Sigmoid colon (tissue), 7 donors: Measurements from ENCODE around the gene GMDS. TPM values are rescaled to one million over a fixed set of nuclear protein-coding genes. Genes with fewer than 3 reads are reported as not detected.

Experiments
- DNase-seq: peaks from one replicate; pipeline ENCODE4 v3.0.0-alpha.2; 2019
- H3K27ac ChIP-seq, 4 donors: fragments of 200-600 bp; sonication (generic); one replicate each; pipeline ENCODE4 v1.5.1; 2016 to 2019; ENCODE audit warnings: mild to moderate bottlenecking in 1 of 4
- H3K27me3 ChIP-seq, 3 donors: fragments of 200-600 bp; sonication (generic); one replicate each; pipeline ENCODE4 v1.5.1; 2019; ENCODE audit warnings: mild to moderate bottlenecking in 1 of 3
- H3K36me3 ChIP-seq, 4 donors: fragments of 200-600 bp; sonication (generic); one replicate each; pipeline ENCODE4 v1.5.1; 2016 to 2019
- H3K4me1 ChIP-seq, 4 donors: fragments of 200-600 bp; sonication (generic); one replicate each; pipeline ENCODE4 v1.5.1; 2017 to 2019
- H3K4me3 ChIP-seq, 4 donors: fragments of 200-600 bp; sonication (generic); one replicate each; pipeline ENCODE4 v1.5.1; 2017 to 2019; ENCODE audit warnings: mild to moderate bottlenecking in 2 of 4, moderate library complexity in 1 of 4
- H3K9me3 ChIP-seq, 4 donors: fragments of 200-600 bp in 3 of 4; sonication (generic) in 3 of 4; one replicate each; pipeline versions ENCODE4 v1.5.1 to v1.6.1; 2013 to 2019
- EP300 ChIP-seq, 4 donors: sonication (generic); formaldehyde crosslinking; IDR thresholded peaks; one replicate each; pipeline ENCODE4 v1.6.1; 2017; ENCODE audit warnings: antibody characterized with exemption in 4 of 4
- POLR2A ChIP-seq, 2 donors: fragments of 450-650 bp; IDR thresholded peaks; one replicate each; pipeline ENCODE4 v1.6.1; 2016; ENCODE audit warnings: antibody characterized with exemption in 2 of 2, mild to moderate bottlenecking in 2 of 2, moderate library complexity in 2 of 2
- POLR2AphosphoS5 ChIP-seq, 4 donors: sonication (generic); formaldehyde crosslinking; IDR thresholded peaks; one replicate each; pipeline ENCODE4 v1.6.1; 2017; ENCODE audit warnings: antibody characterized with exemption in 4 of 4
- WGBS, 2 donors: extraction: QIAGEN DNeasy Blood & Tissue Kit; methylation state at CpG; one replicate each; pipeline ENCODE4 v1.1.7; 2013; 5-methylcytosine and 5-hydroxymethylcytosine counted together
- intact Hi-C: fragments of 100-400 bp; cut with DNase I; formaldehyde crosslinking; loops from one replicate; pipeline ENCODE4 v1.15.1; 2023
- polyA plus RNA-seq, 3 donors: library from polyadenylated mRNA; stranded (reverse); fragments of 200-250 nt; gene quantifications; one replicate each; pipeline ENCODE4 v1.2.3, GENCODE V29; 2013
- total RNA-seq, 4 donors: library from RNA; depleted of rRNA; stranded (reverse); fragments of >200 nt; gene quantifications; one replicate each; pipeline ENCODE4 v1.1.0, GENCODE V29; 2016
- TF ChIP-seq, protein P1 (sequence below), 4 experiments: fragments of 450-650 bp in 3 of 4; fragments of 200-600 bp in 1 of 4; IDR thresholded peaks; one replicate each; pipeline ENCODE4 v1.5.1; 2016 to 2019; ENCODE audit warnings: antibody characterized with exemption in 4 of 4, mild to moderate bottlenecking in 3 of 4, moderate library complexity in 2 of 4
- donor health status: healthy with polysubstance abuse.
- donor health status: Bipolar disorder and iron deficiency.
- donor health status: healthy.

The GMDS gene
- total and polyA plus RNA-seq, 7 donors = 3.1 to 173 (median 9.4) TPM

DNA sequence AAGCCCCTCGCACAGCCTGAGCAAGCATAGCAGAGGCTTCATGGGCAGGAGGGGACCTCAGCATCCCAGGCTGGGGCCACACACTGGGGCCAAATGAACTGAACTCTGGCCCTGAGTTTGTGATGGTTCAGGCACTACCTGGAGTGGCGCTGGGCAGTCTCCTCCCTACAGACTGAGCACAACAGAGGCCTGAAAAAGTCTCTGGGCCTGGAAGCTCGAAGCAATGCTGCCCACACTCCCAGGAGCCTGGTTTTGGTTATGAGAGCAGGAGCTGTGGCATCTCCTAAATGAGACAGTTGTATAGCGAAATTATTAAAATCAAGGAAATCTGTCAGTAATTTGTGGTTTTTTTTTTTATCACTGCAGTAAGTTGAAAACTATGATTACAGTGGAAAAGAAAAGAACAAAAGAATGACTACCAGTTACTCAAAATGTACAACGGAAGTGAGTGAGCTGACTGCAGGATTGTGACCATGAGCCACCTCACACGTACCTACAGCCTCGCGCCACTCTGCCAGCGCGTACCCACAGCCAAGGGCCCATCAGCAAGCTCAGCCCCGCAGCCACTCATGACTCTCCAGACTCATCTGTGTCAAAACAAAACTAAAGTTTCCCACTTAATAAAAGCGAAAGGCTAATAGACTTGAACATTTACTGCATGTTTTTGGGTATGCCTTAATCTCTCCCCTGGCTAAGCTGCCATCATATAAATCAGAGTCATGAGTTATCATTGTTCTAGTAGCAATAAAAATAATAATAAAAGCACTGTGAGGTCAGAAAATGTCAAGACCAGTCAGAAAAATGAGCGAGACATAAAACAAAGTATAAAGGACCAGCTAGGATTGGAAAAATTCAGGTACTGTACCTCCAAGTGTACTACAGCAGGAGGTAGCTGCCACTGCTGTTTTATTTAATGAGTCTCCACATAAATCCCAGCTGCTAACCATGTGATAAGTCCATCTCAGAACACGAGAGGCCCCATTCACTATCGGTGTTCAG, 458.7 kb downstream of the GMDS start:
- H3K9me3 ChIP-seq = no peaks in the 10 kb centered on the region
- H3K27me3 ChIP-seq = no peaks in the 10 kb centered on the region
- no peak overlapping the region for H3K4me3 ChIP-seq
- no peaks in the 10 kb centered on the region for H3K36me3 ChIP-seq
- peaks cover 0 to 3% (median 0%) of the 10 kb centered on the region in 4 donors for H3K4me1 ChIP-seq
- no peak for DNase-seq
- 88 to 93% methylated on average over 15 of the region's 15 CpGs for WGBS, 2 donors
- no peak overlapping the region for H3K27ac ChIP-seq
- intact Hi-C loops = no loop called here
- TF ChIP-seq, protein P1, sequence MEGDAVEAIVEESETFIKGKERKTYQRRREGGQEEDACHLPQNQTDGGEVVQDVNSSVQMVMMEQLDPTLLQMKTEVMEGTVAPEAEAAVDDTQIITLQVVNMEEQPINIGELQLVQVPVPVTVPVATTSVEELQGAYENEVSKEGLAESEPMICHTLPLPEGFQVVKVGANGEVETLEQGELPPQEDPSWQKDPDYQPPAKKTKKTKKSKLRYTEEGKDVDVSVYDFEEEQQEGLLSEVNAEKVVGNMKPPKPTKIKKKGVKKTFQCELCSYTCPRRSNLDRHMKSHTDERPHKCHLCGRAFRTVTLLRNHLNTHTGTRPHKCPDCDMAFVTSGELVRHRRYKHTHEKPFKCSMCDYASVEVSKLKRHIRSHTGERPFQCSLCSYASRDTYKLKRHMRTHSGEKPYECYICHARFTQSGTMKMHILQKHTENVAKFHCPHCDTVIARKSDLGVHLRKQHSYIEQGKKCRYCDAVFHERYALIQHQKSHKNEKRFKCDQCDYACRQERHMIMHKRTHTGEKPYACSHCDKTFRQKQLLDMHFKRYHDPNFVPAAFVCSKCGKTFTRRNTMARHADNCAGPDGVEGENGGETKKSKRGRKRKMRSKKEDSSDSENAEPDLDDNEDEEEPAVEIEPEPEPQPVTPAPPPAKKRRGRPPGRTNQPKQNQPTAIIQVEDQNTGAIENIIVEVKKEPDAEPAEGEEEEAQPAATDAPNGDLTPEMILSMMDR (IDR thresholded peaks at IDR 0.05) = no peak
- TF ChIP-seq POLR2A (IDR thresholded peaks at IDR 0.05) (no peak), EP300 (IDR thresholded peaks at IDR 0.05) (no peak), POLR2AphosphoS5 (IDR thresholded peaks at IDR 0.05) (no peak)

DNA sequence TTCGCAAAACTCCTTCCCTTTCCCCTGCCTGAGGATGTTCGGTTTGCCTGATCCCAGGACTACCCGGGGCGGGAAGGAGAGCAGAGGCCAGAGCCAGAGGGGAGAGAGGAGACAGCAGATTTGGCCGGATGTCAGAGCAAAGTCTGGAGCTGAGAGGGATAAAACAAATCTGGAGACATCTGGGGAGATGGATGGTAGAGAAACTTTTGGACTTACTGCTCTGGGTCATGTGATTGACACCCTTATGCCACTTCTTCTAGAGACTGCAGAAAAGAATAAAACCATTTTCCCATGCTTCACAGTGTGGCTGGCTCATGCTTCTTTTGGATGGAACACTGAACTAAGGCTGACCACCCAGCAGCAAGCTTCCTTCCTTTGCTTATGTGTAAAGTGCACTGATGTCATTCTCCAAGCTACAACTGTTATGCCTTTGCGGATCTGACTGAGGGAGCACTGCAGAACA, 461.0 kb downstream of the GMDS start:
- no peak for DNase-seq
- WGBS, 2 donors = 82 to 92% methylated on average over 6 of the region's 6 CpGs
- Histone ChIP-seq H3K36me3 (no peaks in the 10 kb centered on the region), H3K27me3 (no peaks in the 10 kb centered on the region), H3K4me3 (no peak overlapping the region), H3K4me1 (peaks cover 0 to 3% (median 0%) of the 10 kb centered on the region in 4 donors), H3K9me3 (no peaks in the 10 kb centered on the region), H3K27ac (no peak overlapping the region)
- TF ChIP-seq, protein P1 (IDR thresholded peaks at IDR 0.05) = no peak
- TF ChIP-seq POLR2AphosphoS5 (IDR thresholded peaks at IDR 0.05) (no peak), EP300 (IDR thresholded peaks at IDR 0.05) (no peak), POLR2A (IDR thresholded peaks at IDR 0.05) (no peak)
- intact Hi-C loops = no loop called here

DNA sequence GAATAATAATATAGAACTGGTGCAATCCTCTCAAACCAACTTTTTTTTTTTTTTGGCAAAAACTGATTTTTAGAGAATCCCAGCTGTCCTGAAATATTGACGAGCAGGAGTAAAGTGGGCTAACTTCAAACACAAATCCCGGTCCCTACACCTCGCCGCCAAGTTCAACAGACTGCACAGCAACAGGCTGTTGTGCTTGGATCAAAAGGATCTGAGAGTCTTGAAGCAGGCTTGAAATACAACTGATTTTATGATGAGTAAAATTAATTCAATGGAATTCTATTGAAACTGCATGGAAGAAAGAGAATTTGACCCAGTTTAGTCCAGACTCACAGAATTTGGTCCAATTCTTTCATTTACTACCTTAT, 463.6 kb downstream of the GMDS start:
- no peak overlapping the region for H3K4me3 ChIP-seq
- intact Hi-C loops = no loop called here
- no peak for DNase-seq
- H3K27ac ChIP-seq = no peak overlapping the region
- H3K27me3 ChIP-seq = no peaks in the 10 kb centered on the region
- TF ChIP-seq POLR2AphosphoS5 (IDR thresholded peaks at IDR 0.05) (no peak), EP300 (IDR thresholded peaks at IDR 0.05) (no peak), POLR2A (IDR thresholded peaks at IDR 0.05) (no peak)
- TF ChIP-seq, protein P1 (IDR thresholded peaks at IDR 0.05) = no peak
- no peaks in the 10 kb centered on the region for H3K4me1 ChIP-seq
- WGBS, 2 donors = 98 to 99% methylated on average over 4 of the region's 4 CpGs
- H3K9me3 ChIP-seq = no peaks in the 10 kb centered on the region
- H3K36me3 ChIP-seq = no peaks in the 10 kb centered on the region

DNA sequence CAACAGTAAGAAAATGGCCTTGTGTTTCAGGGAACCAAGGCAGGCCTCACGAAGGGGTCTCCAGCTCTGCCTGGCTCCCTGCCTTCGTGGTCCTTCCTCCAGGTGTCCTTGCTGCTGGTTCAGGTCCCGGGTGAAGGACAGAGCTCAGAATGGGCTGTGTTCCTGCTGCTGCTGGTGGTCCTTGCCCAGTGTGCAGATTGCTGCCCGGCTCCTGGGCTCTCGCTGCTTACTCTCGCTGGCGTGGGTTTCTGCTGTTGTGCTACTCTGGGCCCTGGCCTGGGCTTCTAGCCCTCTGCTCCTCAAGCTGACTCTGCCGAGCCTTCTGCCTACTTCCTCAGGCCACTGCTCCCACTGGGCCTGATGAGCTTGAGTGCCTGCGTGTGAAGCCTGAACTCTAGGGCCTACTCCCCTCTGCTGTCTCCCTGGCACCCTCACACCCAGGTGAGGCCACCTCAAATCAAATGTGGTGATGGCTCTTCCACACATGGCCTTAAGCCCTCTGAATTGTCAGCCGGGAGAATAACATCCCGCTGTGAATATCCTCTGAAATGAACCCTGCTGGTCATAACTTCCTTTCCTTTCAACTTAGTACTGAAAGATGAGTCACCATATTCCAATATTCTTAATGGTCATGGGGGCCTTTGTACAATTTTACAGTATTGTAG, 464.1 kb downstream of the GMDS start:
- H3K36me3 ChIP-seq = no peaks in the 10 kb centered on the region
- H3K4me1 ChIP-seq = no peaks in the 10 kb centered on the region
- no peak overlapping the region for H3K4me3 ChIP-seq
- H3K9me3 ChIP-seq = no peaks in the 10 kb centered on the region
- DNase-seq = no peak
- intact Hi-C loops = no loop called here
- no peak for TF ChIP-seq POLR2A (IDR thresholded peaks at IDR 0.05)
- TF ChIP-seq, protein P1 (IDR thresholded peaks at IDR 0.05) = no peak
- TF ChIP-seq POLR2AphosphoS5 (IDR thresholded peaks at IDR 0.05) = no peak
- TF ChIP-seq EP300 (IDR thresholded peaks at IDR 0.05) = no peak
- WGBS, 2 donors = 96 to 97% methylated on average over 11 of the region's 11 CpGs
- no peaks in the 10 kb centered on the region for H3K27me3 ChIP-seq
- no peak overlapping the region for H3K27ac ChIP-seq
